GM20000 (cell line): ENCODE results near the gene TMEM212.

Source experiments
- DNase-seq: peaks from one replicate; pipeline ENCODE4 v3.0.0; 2012; ENCODE audit warnings: low spot score
- CTCF ChIP-seq: IDR thresholded peaks from 2 replicates; pipeline ENCODE4 v1.5.1; 2012; ENCODE audit warnings: mild to moderate bottlenecking, control low read depth; ENCODE audit errors: extremely low read depth, missing control alignments

Gene TMEM212

GRCh38 chr3:171842864-171843518 is at the start of gene TMEM212:
TSS of gene TMEM212 (plus strand) at chr3:171843349. CDS start at chr3:171843384, 35 bp downstream.
- no peak for TF ChIP-seq CTCF

GRCh38 chr3:171796625-171797264 is 46.4 kb upstream of the TMEM212 start:
- DNase-seq: no peak
- TF ChIP-seq CTCF: no peak

More at GRCh38 chr3:171842864-171843518, at the start of gene TMEM212:
- DNase-seq: no peak

- TF ChIP-seq CTCF: no peak
- no peak for DNase-seq
These were observed 45.9 kb upstream of the TMEM212 start for GRCh38 chr3:171797265-171797679.

- no peak for TF ChIP-seq CTCF
- DNase-seq: no peak
These were observed 45.3 kb upstream of the TMEM212 start for GRCh38 chr3:171797873-171798272.

GRCh38 chr3:171799501-171799900 is 43.6 kb upstream of the TMEM212 start:
- DNase-seq: no peak

GRCh38 chr3:171801738-171802589 is 41.2 kb upstream of the TMEM212 start:
- DNase-seq: no peak
- TF ChIP-seq CTCF: no peak

More at GRCh38 chr3:171799501-171799900, 43.6 kb upstream of the TMEM212 start:
- no peak for TF ChIP-seq CTCF

GRCh38 chr3:171802590-171802956 is 40.6 kb upstream of the TMEM212 start:
- TF ChIP-seq CTCF: no peak
- no peak for DNase-seq
